Astrocyte (in vitro differentiated cells and primary cell): ENCODE measurements around the gene POU6F2. TPM values are rescaled to one million over a fixed set of nuclear protein-coding genes. Genes with fewer than 3 reads are reported as not detected.

Experiments
- DNase-seq: peaks from one replicate; pipeline ENCODE4 v3.0.0-alpha.2; 2010; ENCODE audit warnings: low read depth
- FAIRE-seq: peaks from 2 replicates; lab custom pipeline; 2011; peaks lifted over from hg19 to GRCh38; lab: Jason Lieb, UNC
- H2AFZ ChIP-seq: 2 replicates; pipeline ENCODE4 v1.6.0; 2012; ENCODE audit warnings: low read depth, low read length, inconsistent platforms
- H3K27ac ChIP-seq: 2 replicates; pipeline ENCODE4 v1.5.1; 2011; ENCODE audit warnings: low read depth, low read length, inconsistent platforms
- H3K27me3 ChIP-seq: 2 replicates; pipeline ENCODE4 v1.6.0; 2011; ENCODE audit warnings: low read length, inconsistent platforms; ENCODE audit not compliant: insufficient read depth
- H3K36me3 ChIP-seq: 2 replicates; pipeline ENCODE4 v1.5.1; 2011; ENCODE audit warnings: low read length, inconsistent platforms; ENCODE audit not compliant: insufficient read depth
- H3K4me1 ChIP-seq: 2 replicates; pipeline ENCODE4 v1.5.1; 2011; ENCODE audit warnings: low read length, inconsistent platforms; ENCODE audit not compliant: insufficient read depth
- H3K4me2 ChIP-seq: 2 replicates; pipeline ENCODE4 v1.6.0; 2012; ENCODE audit warnings: low read length, inconsistent platforms
- H3K4me3 ChIP-seq: 2 replicates; pipeline ENCODE4 v1.5.1; 2011; ENCODE audit warnings: low read depth, mild to moderate bottlenecking, low read length, inconsistent platforms; ENCODE audit not compliant: insufficient read depth
- H3K79me2 ChIP-seq: 2 replicates; pipeline ENCODE4 v1.6.0; 2012; ENCODE audit warnings: mild to moderate bottlenecking, low read length, inconsistent platforms; ENCODE audit not compliant: insufficient read depth
- H3K9ac ChIP-seq: 2 replicates; pipeline ENCODE4 v1.6.0; 2012; ENCODE audit warnings: mild to moderate bottlenecking, low read length, inconsistent platforms
- H3K9me3 ChIP-seq: 2 replicates; pipeline ENCODE4 v1.5.1; 2012; ENCODE audit warnings: low read depth, mild to moderate bottlenecking, low read length, inconsistent platforms; ENCODE audit not compliant: insufficient read depth
- H4K20me1 ChIP-seq: 2 replicates; pipeline ENCODE4 v1.6.0; 2012; ENCODE audit warnings: low read length, inconsistent platforms; ENCODE audit not compliant: insufficient read depth
- H3K27ac Mint-ChIP-seq: one replicate; pipeline ENCODE4 v1.8.0; 2021; ENCODE audit warnings: mild to moderate bottlenecking, mixed read lengths; ENCODE audit not compliant: unreplicated experiment
- H3K27me3 Mint-ChIP-seq: one replicate; pipeline ENCODE4 v1.8.0; 2021; ENCODE audit warnings: low read depth, mixed read lengths; ENCODE audit not compliant: unreplicated experiment
- H3K36me3 Mint-ChIP-seq: one replicate; pipeline ENCODE4 v1.8.0; 2021; ENCODE audit warnings: low read depth, mixed read lengths; ENCODE audit not compliant: unreplicated experiment
- H3K4me1 Mint-ChIP-seq: one replicate; pipeline ENCODE4 v1.8.0; 2021; ENCODE audit warnings: low read depth, mixed read lengths; ENCODE audit not compliant: unreplicated experiment
- H3K4me3 Mint-ChIP-seq: one replicate; pipeline ENCODE4 v1.8.0; 2021; ENCODE audit warnings: mild to moderate bottlenecking, moderate library complexity, mixed read lengths; ENCODE audit not compliant: unreplicated experiment
- H3K9me3 Mint-ChIP-seq: one replicate; pipeline ENCODE4 v1.8.0; 2021; ENCODE audit warnings: mild to moderate bottlenecking, mixed read lengths; ENCODE audit not compliant: unreplicated experiment
- CTCF ChIP-seq: IDR thresholded peaks from 2 replicates; pipeline ENCODE4 v1.5.1; 2011; ENCODE audit warnings: low read depth, mild to moderate bottlenecking, inconsistent platforms, low read length, moderate library complexity; ENCODE audit not compliant: insufficient read depth
- EZH2 ChIP-seq: IDR thresholded peaks from 2 replicates; pipeline ENCODE4 v1.6.1; 2012; ENCODE audit warnings: mild to moderate bottlenecking, low read length, inconsistent platforms; ENCODE audit not compliant: insufficient read depth
- total RNA-seq: library from RNA; stranded (reverse); gene quantifications from 2 replicates; pipeline ENCODE4 v1.2.1, GENCODE V29; 2021

Gene POU6F2
- total RNA-seq, 1 donor from 2014 or later = 0.45 TPM

GRCh38 chr7:38934536-38934935 lies 43.2 kb upstream of the POU6F2 start:
- Histone ChIP-seq H3K79me2 (no peaks in the 10 kb centered on the region), H3K4me3 (no peak overlapping the region), H3K9me3 (no peaks in the 10 kb centered on the region), H4K20me1 (no peaks in the 10 kb centered on the region), H3K4me1 (peaks cover 4% of the 10 kb centered on the region), H3K27me3 (no peaks in the 10 kb centered on the region), H2AFZ (no peak overlapping the region), H3K27ac (no peak overlapping the region), H3K9ac (no peak overlapping the region), H3K4me2 (no peak overlapping the region), H3K36me3 (no peaks in the 10 kb centered on the region)
- Mint-ChIP-seq H3K4me3 (no peak overlapping the region), H3K27me3 (no peaks in the 10 kb centered on the region), H3K36me3 (no peaks in the 10 kb centered on the region), H3K27ac (no peak overlapping the region), H3K4me1 (peaks cover 9% of the 10 kb centered on the region), H3K9me3 (no peaks in the 10 kb centered on the region)
- TF ChIP-seq EZH2 = no peak
- no peak for TF ChIP-seq CTCF
- no peak for FAIRE-seq
- DNase-seq = peak; percentile 4

GRCh38 chr7:38936641-38937040 lies 41.1 kb upstream of the POU6F2 start:
- Histone ChIP-seq H3K9ac (no peak overlapping the region), H3K4me2 (no peak overlapping the region), H3K36me3 (no peaks in the 10 kb centered on the region), H3K9me3 (no peaks in the 10 kb centered on the region), H2AFZ (no peak overlapping the region), H3K27ac (no peak overlapping the region), H3K4me1 (no peaks in the 10 kb centered on the region), H3K79me2 (no peaks in the 10 kb centered on the region), H4K20me1 (no peaks in the 10 kb centered on the region), H3K27me3 (no peaks in the 10 kb centered on the region), H3K4me3 (no peak overlapping the region)
- DNase-seq = no peak
- Mint-ChIP-seq H3K4me1 (peaks cover 2% of the 10 kb centered on the region), H3K27ac (no peak overlapping the region), H3K36me3 (no peaks in the 10 kb centered on the region), H3K9me3 (no peaks in the 10 kb centered on the region), H3K4me3 (no peak overlapping the region), H3K27me3 (no peaks in the 10 kb centered on the region)
- TF ChIP-seq EZH2 = no peak
- no peak for TF ChIP-seq CTCF
- no peak for FAIRE-seq

- Histone ChIP-seq H3K9me3 (no peaks in the 10 kb centered on the region), H3K4me3 (no peak overlapping the region), H3K9ac (no peak overlapping the region), H3K27me3 (no peaks in the 10 kb centered on the region), H2AFZ (no peak overlapping the region), H4K20me1 (no peaks in the 10 kb centered on the region), H3K4me2 (no peak overlapping the region), H3K79me2 (no peaks in the 10 kb centered on the region), H3K27ac (no peak overlapping the region), H3K36me3 (no peaks in the 10 kb centered on the region), H3K4me1 (no peaks in the 10 kb centered on the region)
- DNase-seq = no peak
- Mint-ChIP-seq H3K27me3 (no peaks in the 10 kb centered on the region), H3K4me3 (no peak overlapping the region), H3K4me1 (peaks cover 2% of the 10 kb centered on the region), H3K36me3 (no peaks in the 10 kb centered on the region), H3K9me3 (no peaks in the 10 kb centered on the region), H3K27ac (no peak overlapping the region)
- TF ChIP-seq CTCF (no peak), EZH2 (no peak)
- no peak for FAIRE-seq
Observed at GRCh38 chr7:38938001-38938485, 39.7 kb upstream of the POU6F2 start.
